ENCODE measurements around the gene CD276. TPM values are rescaled to one million over a fixed set of nuclear protein-coding genes. Genes with fewer than 3 reads are reported as not detected.

CD276 gene
- total RNA-seq, 1 donor from 2014 or later = 5.1 TPM

GRCh38 chr15:73684581-73685455 is 635 bp downstream of the CD276 start:
- intact Hi-C loops (cut with micrococcal nuclease) = no loop called here

- intact Hi-C loops (cut with micrococcal nuclease) = no loop called here
Observed at GRCh38 chr15:73685981-73686380, 1.8 kb downstream of the CD276 start.

- intact Hi-C loops (cut with micrococcal nuclease) = no loop called here
Observed at GRCh38 chr15:73686781-73687256, 2.6 kb downstream of the CD276 start.

GRCh38 chr15:73687351-73687750 is 3.2 kb downstream of the CD276 start:
- intact Hi-C loops (cut with micrococcal nuclease) = no loop called here

GRCh38 chr15:73688455-73688854 is 4.3 kb downstream of the CD276 start:
- intact Hi-C loops (cut with micrococcal nuclease) = no loop called here

- intact Hi-C loops (cut with micrococcal nuclease) = loop anchor here (10.0 kb wide), 1 partner anchor 907 kb away; the partner anchor contains the start of gene ADPGK
Observed at GRCh38 chr15:73691396-73691795, 7.2 kb downstream of the CD276 start.

- intact Hi-C loops (cut with micrococcal nuclease) = loop anchor here (10.0 kb wide), 1 partner anchor 910 kb away; the partner anchor contains the start of gene ADPGK
Observed at GRCh38 chr15:73694419-73694818, 10.2 kb downstream of the CD276 start.

GRCh38 chr15:73695773-73696640 is 11.8 kb downstream of the CD276 start:
- intact Hi-C loops (cut with micrococcal nuclease) = loop anchor here (10.0 kb wide), 1 partner anchor 911 kb away; the partner anchor contains the start of gene ADPGK

GRCh38 chr15:73696641-73697001 is 12.4 kb downstream of the CD276 start:
- intact Hi-C loops (cut with micrococcal nuclease) = loop anchor here (10.0 kb wide), 1 partner anchor 912 kb away; the partner anchor contains the start of gene ADPGK

GRCh38 chr15:73697033-73697467 is 12.9 kb downstream of the CD276 start:
- intact Hi-C loops (cut with micrococcal nuclease) = loop anchor here (10.0 kb wide), 1 partner anchor 912 kb away; the partner anchor contains the start of gene ADPGK

GRCh38 chr15:73699249-73700040 is 15.3 kb downstream of the CD276 start:
- intact Hi-C loops (cut with micrococcal nuclease) = loop anchor here (1.0 to 10.0 kb wide), 7 partner anchors 22 to 975 kb away; partner anchors contain the start of gene ADPGK

- intact Hi-C loops (cut with micrococcal nuclease) = loop anchor here (1.0 to 10.0 kb wide), 6 partner anchors 23 to 975 kb away; no protein-coding TSS in a partner anchor
Observed at GRCh38 chr15:73700041-73700842, 16.1 kb downstream of the CD276 start.

- intact Hi-C loops (cut with micrococcal nuclease) = loop anchor here (10.0 kb wide), 1 partner anchor 978 kb away; no protein-coding TSS in a partner anchor
Observed at GRCh38 chr15:73702311-73703239, 18.4 kb downstream of the CD276 start.

GRCh38 chr15:73703601-73704000 is 19.4 kb downstream of the CD276 start:
- intact Hi-C loops (cut with micrococcal nuclease) = loop anchor here (10.0 kb wide), 1 partner anchor 979 kb away; no protein-coding TSS in a partner anchor

- intact Hi-C loops (cut with micrococcal nuclease) = loop anchor here (10.0 kb wide), 1 partner anchor 980 kb away; no protein-coding TSS in a partner anchor
Observed at GRCh38 chr15:73704142-73704868, 20.1 kb downstream of the CD276 start.

- intact Hi-C loops (cut with micrococcal nuclease) = loop anchor here (1.0 to 10.0 kb wide), 3 partner anchors 69 to 980 kb away; no protein-coding TSS in a partner anchor
Observed at GRCh38 chr15:73704869-73705645, 20.9 kb downstream of the CD276 start.

- intact Hi-C loops (cut with micrococcal nuclease) = loop anchor here (10.0 kb wide), 1 partner anchor 984 kb away; no protein-coding TSS in a partner anchor
Observed at GRCh38 chr15:73708691-73709090, 24.5 kb downstream of the CD276 start.

Measured in T-helper 1 cell treated with Interleukin-12 subunit alpha and Interleukin-12 subunit beta and Interleukin-4 antibody, amounts not matched to agents 30 ng/mL and 1 ng/mL, for 36 hours (primary cell).